Measurements from ENCODE around the gene MAD1L1. TPM values are rescaled to one million over a fixed set of nuclear protein-coding genes. Genes with fewer than 3 reads are reported as not detected.

Gene MAD1L1
- total RNA-seq = 10 to 100 TPM; 29.3 to 44.1 TPM
- polyA plus RNA-seq (ENCODE audit: insufficient read length in 2 of 2) = 10 to 100 TPM; 30.8 to 40.8 TPM
- long read RNA-seq, donor 1 = 0 reads
- long read RNA-seq, donor 2 = 0 reads
- long read RNA-seq, donor 3, partial matches to known transcripts = 0 of 1 reads
- long read RNA-seq, donor 3, other reads (novel, unspliced or antisense) = 0 of 1 reads
- long read RNA-seq, donor 4, partial matches to known transcripts = 87 of 115 reads
- long read RNA-seq, donor 4, other reads (novel, unspliced or antisense) = 27 of 115 reads

- H3K4me3 ChIP-seq (ENCODE audit: low read depth, low read length) = peak within 1 kb of the TSS; percentile 87
- no peaks in the 10 kb centered on the region for H3K27me3 ChIP-seq (ENCODE audit: control insufficient read depth, insufficient read depth, low read length)
- WGBS (ENCODE audit: insufficient coverage) = 0% methylated on average over 61 of the region's 63 CpGs
- H3K4me1 ChIP-seq (ENCODE audit: control insufficient read depth, insufficient read depth, low read length) = peaks cover 31% of the 10 kb centered on the region
- no peaks in the 10 kb centered on the region for H3K9me3 ChIP-seq (ENCODE audit: control insufficient read depth, insufficient read depth, low read length)
- peak; percentile 78 to 97 (median 84) for DNase-seq (ENCODE audit: low read depth in 4 of 6, low spot score in 6 of 6)
- peak within 1 kb of the TSS; percentile 79 for H3K27ac ChIP-seq (ENCODE audit: low read depth, low read length)
- H3K36me3 ChIP-seq (ENCODE audit: control insufficient read depth, insufficient read depth, low read length) = peaks cover 57% of the 10 kb centered on the region
Observed at GRCh38 chr7:2232766-2233520, at the start of gene MAD1L1. TSS of gene MAD1L1 (minus strand) at chr7:2232945. CDS start at chr7:2230133, 2,812 bp downstream.

GRCh38 chr7:2282185-2282751 lies 49.5 kb upstream of the MAD1L1 start:
- Histone ChIP-seq H3K27me3 (ENCODE audit: control insufficient read depth, insufficient read depth, low read length) (no peaks in the 10 kb centered on the region), H3K27ac (ENCODE audit: low read depth, low read length) (peak overlapping the region; percentile 57), H3K4me3 (ENCODE audit: low read depth, low read length) (no peak overlapping the region), H3K4me1 (ENCODE audit: control insufficient read depth, insufficient read depth, low read length) (peaks cover 17% of the 10 kb centered on the region), H3K36me3 (ENCODE audit: control insufficient read depth, insufficient read depth, low read length) (peaks cover 14% of the 10 kb centered on the region), H3K9me3 (ENCODE audit: control insufficient read depth, insufficient read depth, low read length) (no peaks in the 10 kb centered on the region)
- DNase-seq (ENCODE audit: low read depth in 4 of 6, low spot score in 6 of 6) = no peak
- 78% methylated on average over 12 of the region's 14 CpGs for WGBS (ENCODE audit: insufficient coverage)

- no peaks in the 10 kb centered on the region for H3K27me3 ChIP-seq (ENCODE audit: control insufficient read depth, insufficient read depth, low read length)
- no peak overlapping the region for H3K4me3 ChIP-seq (ENCODE audit: low read depth, low read length)
- DNase-seq (ENCODE audit: low read depth in 4 of 6, low spot score in 6 of 6) = peak in 4 of 6 donors; percentile 33 to 73 (median 51)
- peaks cover 20% of the 10 kb centered on the region for H3K36me3 ChIP-seq (ENCODE audit: control insufficient read depth, insufficient read depth, low read length)
- H3K4me1 ChIP-seq (ENCODE audit: control insufficient read depth, insufficient read depth, low read length) = peaks cover 17% of the 10 kb centered on the region
- WGBS (ENCODE audit: insufficient coverage) = 28% methylated on average over 9 of the region's 9 CpGs
- no peaks in the 10 kb centered on the region for H3K9me3 ChIP-seq (ENCODE audit: control insufficient read depth, insufficient read depth, low read length)
- peak overlapping the region; percentile 57 for H3K27ac ChIP-seq (ENCODE audit: low read depth, low read length)
Observed at GRCh38 chr7:2281541-2281940, 48.8 kb upstream of the MAD1L1 start.

- H3K9me3 ChIP-seq (ENCODE audit: control insufficient read depth, insufficient read depth, low read length) = no peaks in the 10 kb centered on the region
- no peaks in the 10 kb centered on the region for H3K27me3 ChIP-seq (ENCODE audit: control insufficient read depth, insufficient read depth, low read length)
- 100% methylated on average over 1 of the region's 2 CpGs for WGBS (ENCODE audit: insufficient coverage)
- peaks cover 17% of the 10 kb centered on the region for H3K4me1 ChIP-seq (ENCODE audit: control insufficient read depth, insufficient read depth, low read length)
- no peak for DNase-seq (ENCODE audit: low read depth in 4 of 6, low spot score in 6 of 6)
- no peak overlapping the region for H3K4me3 ChIP-seq (ENCODE audit: low read depth, low read length)
- peaks cover 27% of the 10 kb centered on the region for H3K36me3 ChIP-seq (ENCODE audit: control insufficient read depth, insufficient read depth, low read length)
- H3K27ac ChIP-seq (ENCODE audit: low read depth, low read length) = no peak overlapping the region
Observed at GRCh38 chr7:2280424-2280823, 47.7 kb upstream of the MAD1L1 start.

- H3K4me1 ChIP-seq (ENCODE audit: control insufficient read depth, insufficient read depth, low read length) = peaks cover 17% of the 10 kb centered on the region
- peak in 1 of 6 donors; percentile 50 for DNase-seq (ENCODE audit: low read depth in 4 of 6, low spot score in 6 of 6)
- no peaks in the 10 kb centered on the region for H3K27me3 ChIP-seq (ENCODE audit: control insufficient read depth, insufficient read depth, low read length)
- peaks cover 30% of the 10 kb centered on the region for H3K36me3 ChIP-seq (ENCODE audit: control insufficient read depth, insufficient read depth, low read length)
- H3K27ac ChIP-seq (ENCODE audit: low read depth, low read length) = peak overlapping the region; percentile 10
- no CpG with 5 or more reads among the region's 4 CpGs for WGBS (ENCODE audit: insufficient coverage)
- H3K9me3 ChIP-seq (ENCODE audit: control insufficient read depth, insufficient read depth, low read length) = no peaks in the 10 kb centered on the region
- no peak overlapping the region for H3K4me3 ChIP-seq (ENCODE audit: low read depth, low read length)
Observed at GRCh38 chr7:2279896-2280295, 47.2 kb upstream of the MAD1L1 start.

- no peak overlapping the region for H3K4me3 ChIP-seq (ENCODE audit: low read depth, low read length)
- H3K36me3 ChIP-seq (ENCODE audit: control insufficient read depth, insufficient read depth, low read length) = peaks cover 44% of the 10 kb centered on the region
- H3K4me1 ChIP-seq (ENCODE audit: control insufficient read depth, insufficient read depth, low read length) = peaks cover 17% of the 10 kb centered on the region
- no peaks in the 10 kb centered on the region for H3K27me3 ChIP-seq (ENCODE audit: control insufficient read depth, insufficient read depth, low read length)
- 92% methylated on average over 11 of the region's 11 CpGs for WGBS (ENCODE audit: insufficient coverage)
- DNase-seq (ENCODE audit: low read depth in 4 of 6, low spot score in 6 of 6) = no peak
- H3K27ac ChIP-seq (ENCODE audit: low read depth, low read length) = no peak overlapping the region
- no peaks in the 10 kb centered on the region for H3K9me3 ChIP-seq (ENCODE audit: control insufficient read depth, insufficient read depth, low read length)
Observed at GRCh38 chr7:2278026-2278425, 45.3 kb upstream of the MAD1L1 start.

GRCh38 chr7:2276107-2276506 lies 43.4 kb upstream of the MAD1L1 start:
- no peaks in the 10 kb centered on the region for H3K9me3 ChIP-seq (ENCODE audit: control insufficient read depth, insufficient read depth, low read length)
- no peak for DNase-seq (ENCODE audit: low read depth in 4 of 6, low spot score in 6 of 6)
- peaks cover 2% of the 10 kb centered on the region for H3K4me1 ChIP-seq (ENCODE audit: control insufficient read depth, insufficient read depth, low read length)
- no peaks in the 10 kb centered on the region for H3K27me3 ChIP-seq (ENCODE audit: control insufficient read depth, insufficient read depth, low read length)
- no peak overlapping the region for H3K4me3 ChIP-seq (ENCODE audit: low read depth, low read length)
- peaks cover 52% of the 10 kb centered on the region for H3K36me3 ChIP-seq (ENCODE audit: control insufficient read depth, insufficient read depth, low read length)
- WGBS (ENCODE audit: insufficient coverage) = 82% methylated on average over 17 of the region's 18 CpGs
- H3K27ac ChIP-seq (ENCODE audit: low read depth, low read length) = no peak overlapping the region

GRCh38 chr7:2275101-2275500 lies 42.4 kb upstream of the MAD1L1 start:
- no peak overlapping the region for H3K4me3 ChIP-seq (ENCODE audit: low read depth, low read length)
- no peak overlapping the region for H3K27ac ChIP-seq (ENCODE audit: low read depth, low read length)
- H3K9me3 ChIP-seq (ENCODE audit: control insufficient read depth, insufficient read depth, low read length) = no peaks in the 10 kb centered on the region
- DNase-seq (ENCODE audit: low read depth in 4 of 6, low spot score in 6 of 6) = no peak
- WGBS (ENCODE audit: insufficient coverage) = 96% methylated on average over 12 of the region's 18 CpGs
- H3K27me3 ChIP-seq (ENCODE audit: control insufficient read depth, insufficient read depth, low read length) = no peaks in the 10 kb centered on the region
- H3K4me1 ChIP-seq (ENCODE audit: control insufficient read depth, insufficient read depth, low read length) = peaks cover 2% of the 10 kb centered on the region
- H3K36me3 ChIP-seq (ENCODE audit: control insufficient read depth, insufficient read depth, low read length) = peaks cover 62% of the 10 kb centered on the region

- DNase-seq (ENCODE audit: low read depth in 4 of 6, low spot score in 6 of 6) = no peak
Observed at GRCh38 chr7:2274666-2275065, 41.9 kb upstream of the MAD1L1 start.

More at GRCh38 chr7:2274666-2275065, 41.9 kb upstream of the MAD1L1 start:
- H3K27me3 ChIP-seq (ENCODE audit: control insufficient read depth, insufficient read depth, low read length) = no peaks in the 10 kb centered on the region
- H3K4me3 ChIP-seq (ENCODE audit: low read depth, low read length) = no peak overlapping the region
- H3K27ac ChIP-seq (ENCODE audit: low read depth, low read length) = no peak overlapping the region
- H3K36me3 ChIP-seq (ENCODE audit: control insufficient read depth, insufficient read depth, low read length) = peaks cover 66% of the 10 kb centered on the region
- no peaks in the 10 kb centered on the region for H3K9me3 ChIP-seq (ENCODE audit: control insufficient read depth, insufficient read depth, low read length)
- WGBS (ENCODE audit: insufficient coverage) = 86% methylated on average over 7 of the region's 7 CpGs
- peaks cover 6% of the 10 kb centered on the region for H3K4me1 ChIP-seq (ENCODE audit: control insufficient read depth, insufficient read depth, low read length)

Measured in spinal cord (tissue), 10 donors.